Caco-2 (cell line): ENCODE data around the gene KRT85. TPM values are rescaled to one million over a fixed set of nuclear protein-coding genes. Genes with fewer than 3 reads are reported as not detected.
A peak's percentile ranks its signal among the peaks of the same experiment; 100 is the strongest.

Experiments
- BruUV-seq: library from RNA; stranded (reverse); fragments of 400-500 nt; replicated peaks from 2 replicates; lab custom pipeline; 2021; lab: Mats Ljungman, UMichigan
- CTCF ChIA-PET: fragments of 300-600 bp; sonication (Branson Sonifier 250); formaldehyde crosslinking; loops from one replicate; lab custom pipeline; 2022; ENCODE audit warnings: antibody characterized with exemption; lab: Charles Lee
- POLR2A ChIA-PET: fragments of 300-600 bp; sonication (Branson Sonifier 250); formaldehyde crosslinking; loops from one replicate; lab custom pipeline; 2022; ENCODE audit warnings: antibody characterized with exemption; lab: Charles Lee
- DNase-seq, 2 experiments: peaks; one replicate each; pipeline versions ENCODE4 v3.0.0 to v3.0.0-alpha.2; 2020 to 2022
- H3K27me3 ChIP-seq: replicated peaks from 2 replicates; pipeline ENCODE4 v1.6.0; 2011; ENCODE audit warnings: low read length; ENCODE audit not compliant: control insufficient read depth, insufficient read depth
- H3K36me3 ChIP-seq: 2 replicates; pipeline ENCODE4 v1.5.1; 2011; ENCODE audit warnings: low read length; ENCODE audit not compliant: control insufficient read depth, insufficient read depth
- H3K4me1 ChIP-seq: fragments of 250-450 bp; sonication (Bioruptor Pico); 2 replicates; pipeline ENCODE4 v1.5.1; 2020; ENCODE audit warnings: mild to moderate bottlenecking
- H3K4me3 ChIP-seq: 2 replicates; pipeline ENCODE4 v1.5.1; 2011; ENCODE audit warnings: low read depth, mild to moderate bottlenecking, control low read depth, low read length
- H3K9me3 ChIP-seq: fragments of 250-450 bp; sonication (Bioruptor Pico); 2 replicates; pipeline ENCODE4 v1.5.1; 2020; ENCODE audit warnings: mild to moderate bottlenecking, moderate library complexity
- H3K27ac Mint-ChIP-seq: one replicate; pipeline ENCODE4 v1.8.0; 2022; ENCODE audit warnings: mixed read lengths; ENCODE audit not compliant: unreplicated experiment
- H3K27me3 Mint-ChIP-seq: one replicate; pipeline ENCODE4 v1.8.0; 2022; ENCODE audit warnings: mixed read lengths; ENCODE audit not compliant: insufficient read depth, unreplicated experiment
- H3K36me3 Mint-ChIP-seq: one replicate; pipeline ENCODE4 v1.8.0; 2022; ENCODE audit warnings: mild to moderate bottlenecking, mixed read lengths; ENCODE audit not compliant: insufficient read depth, unreplicated experiment
- H3K4me1 Mint-ChIP-seq: one replicate; pipeline ENCODE4 v1.8.0; 2022; ENCODE audit warnings: low read depth, mixed read lengths; ENCODE audit not compliant: unreplicated experiment
- H3K4me3 Mint-ChIP-seq: one replicate; pipeline ENCODE4 v1.8.0; 2022; ENCODE audit warnings: mild to moderate bottlenecking, moderate library complexity, mixed read lengths; ENCODE audit not compliant: unreplicated experiment
- H3K9me3 Mint-ChIP-seq: one replicate; pipeline ENCODE4 v1.8.0; 2022; ENCODE audit warnings: mixed read lengths; ENCODE audit not compliant: unreplicated experiment
- intact Hi-C: fragments of 100-400 bp; cut with micrococcal nuclease; formaldehyde crosslinking; loops from one replicate; pipeline ENCODE4 v1.10.0; 2022; ENCODE audit not compliant: unreplicated experiment
- total RNA-seq: library from RNA; stranded (reverse); gene quantifications from 2 replicates; pipeline ENCODE4 v1.2.3, GENCODE V29; 2022
- TF ChIP-seq, protein P1 (sequence below), 2 experiments: fragments of 200-600 bp in 1 of 2; IDR thresholded peaks; 1 replicate in 1 of 2; 2 replicates in 1 of 2; pipeline versions ENCODE4 v1.5.1 to v1.8.0; 2011 to 2022; ENCODE audit warnings: antibody characterized with exemption in 1 of 2, control low read depth in 1 of 2, inconsistent platforms in 1 of 2, low read depth in 1 of 2, low read length in 1 of 2, mild to moderate bottlenecking in 1 of 2, moderate library complexity in 1 of 2; ENCODE audit not compliant: insufficient read depth in 1 of 2, severe bottlenecking in 1 of 2, unreplicated experiment in 1 of 2

KRT85 gene
- total RNA-seq, 1 experiment from 2014 or later = not detected

DNA sequence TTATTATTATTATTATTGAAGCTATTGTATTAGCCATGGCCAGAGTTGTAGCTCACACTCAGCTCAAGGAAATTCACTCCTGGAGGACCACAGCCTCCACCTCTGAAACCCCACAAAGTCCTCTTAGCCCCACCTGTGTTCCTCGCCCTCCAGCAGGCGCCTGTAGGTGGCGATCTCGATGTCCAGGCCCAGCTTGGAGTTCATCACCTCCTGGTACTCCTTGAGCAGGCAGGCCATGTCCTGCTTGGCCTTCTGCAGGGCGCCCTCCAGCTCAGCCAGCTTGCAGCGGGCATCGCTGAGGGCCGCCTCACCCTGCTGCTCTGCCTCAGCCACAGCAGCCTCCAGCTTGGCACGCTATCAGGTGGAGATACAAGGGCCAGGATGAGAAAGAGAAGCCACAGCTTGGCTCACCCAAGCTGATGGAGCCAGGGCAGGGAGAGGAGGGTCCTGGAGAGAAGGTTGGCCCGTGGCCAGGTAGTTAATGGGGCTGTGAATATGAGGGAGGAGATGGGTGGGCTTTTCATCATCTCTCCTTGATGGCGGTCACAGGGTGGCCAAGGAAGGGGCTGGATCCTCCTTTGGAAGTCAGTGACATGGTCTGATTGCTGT, 5.1 kb downstream of the KRT85 start:
- Histone ChIP-seq H3K9me3 (no peaks in the 10 kb centered on the region), H3K27me3 (no peaks in the 10 kb centered on the region), H3K36me3 (no peaks in the 10 kb centered on the region), H3K4me1 (no peaks in the 10 kb centered on the region), H3K4me3 (no peak overlapping the region)
- no peaks in the 10 kb centered on the region for H3K9me3 Mint-ChIP-seq
- ChIA-PET POLR2A (no interaction called here), CTCF (interaction anchor here (1.6 kb wide), 1 partner anchor 205 kb away, joined by 4 read pairs; no protein-coding TSS in a partner anchor)
- H3K27me3 Mint-ChIP-seq = peaks cover 4% of the 10 kb centered on the region
- TF ChIP-seq, protein P1, sequence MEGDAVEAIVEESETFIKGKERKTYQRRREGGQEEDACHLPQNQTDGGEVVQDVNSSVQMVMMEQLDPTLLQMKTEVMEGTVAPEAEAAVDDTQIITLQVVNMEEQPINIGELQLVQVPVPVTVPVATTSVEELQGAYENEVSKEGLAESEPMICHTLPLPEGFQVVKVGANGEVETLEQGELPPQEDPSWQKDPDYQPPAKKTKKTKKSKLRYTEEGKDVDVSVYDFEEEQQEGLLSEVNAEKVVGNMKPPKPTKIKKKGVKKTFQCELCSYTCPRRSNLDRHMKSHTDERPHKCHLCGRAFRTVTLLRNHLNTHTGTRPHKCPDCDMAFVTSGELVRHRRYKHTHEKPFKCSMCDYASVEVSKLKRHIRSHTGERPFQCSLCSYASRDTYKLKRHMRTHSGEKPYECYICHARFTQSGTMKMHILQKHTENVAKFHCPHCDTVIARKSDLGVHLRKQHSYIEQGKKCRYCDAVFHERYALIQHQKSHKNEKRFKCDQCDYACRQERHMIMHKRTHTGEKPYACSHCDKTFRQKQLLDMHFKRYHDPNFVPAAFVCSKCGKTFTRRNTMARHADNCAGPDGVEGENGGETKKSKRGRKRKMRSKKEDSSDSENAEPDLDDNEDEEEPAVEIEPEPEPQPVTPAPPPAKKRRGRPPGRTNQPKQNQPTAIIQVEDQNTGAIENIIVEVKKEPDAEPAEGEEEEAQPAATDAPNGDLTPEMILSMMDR (IDR thresholded peaks at IDR 0.05; ENCODE audit: insufficient read depth in 1 of 2, low read depth in 1 of 2, low read length in 1 of 2, severe bottlenecking in 1 of 2, unreplicated experiment in 1 of 2) = peak; percentile 7 to 11
- no TSS peak for BruUV-seq
- DNase-seq = peak in 1 of 2 experiments; percentile 13
- H3K27ac Mint-ChIP-seq = no peak overlapping the region
- H3K36me3 Mint-ChIP-seq = no peaks in the 10 kb centered on the region
- no peak overlapping the region for H3K4me3 Mint-ChIP-seq
- H3K4me1 Mint-ChIP-seq = no peaks in the 10 kb centered on the region
- intact Hi-C loops = no loop called here

DNA sequence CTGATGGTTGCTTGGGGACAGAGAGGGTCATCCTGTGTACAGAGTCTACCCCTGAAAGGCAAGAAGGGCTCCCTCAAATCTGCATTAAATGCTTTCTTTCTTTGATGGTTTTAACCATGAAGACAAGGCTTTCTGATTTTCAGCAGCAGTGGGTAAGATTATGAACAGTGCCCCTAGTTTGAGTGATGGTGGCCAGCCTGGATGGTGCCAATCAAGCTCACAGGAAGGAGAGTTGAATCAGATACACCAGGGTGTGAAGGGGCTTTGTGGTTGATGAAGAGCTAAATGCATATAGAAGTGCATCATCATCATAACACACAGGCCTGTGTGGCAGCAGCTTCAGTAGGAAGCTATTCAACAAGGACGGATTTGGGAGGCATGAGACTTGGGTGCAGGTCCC, 5.7 kb downstream of the KRT85 start:
- peak in 1 of 2 experiments; percentile 2 for DNase-seq
- Histone ChIP-seq H3K36me3 (no peaks in the 10 kb centered on the region), H3K9me3 (no peaks in the 10 kb centered on the region), H3K4me1 (no peaks in the 10 kb centered on the region), H3K4me3 (no peak overlapping the region), H3K27me3 (no peaks in the 10 kb centered on the region)
- no peaks in the 10 kb centered on the region for H3K4me1 Mint-ChIP-seq
- ChIA-PET POLR2A (no interaction called here), CTCF (interaction anchor here (1.1 to 1.6 kb wide), 2 partner anchors 11 to 205 kb away, joined by 3 to 4 read pairs; no protein-coding TSS in a partner anchor)
- intact Hi-C loops = no loop called here
- H3K4me3 Mint-ChIP-seq = no peak overlapping the region
- TF ChIP-seq, protein P1 (IDR thresholded peaks at IDR 0.05; ENCODE audit: insufficient read depth in 1 of 2, low read depth in 1 of 2, low read length in 1 of 2, severe bottlenecking in 1 of 2, unreplicated experiment in 1 of 2) = no peak
- peaks cover 4% of the 10 kb centered on the region for H3K27me3 Mint-ChIP-seq
- H3K36me3 Mint-ChIP-seq = no peaks in the 10 kb centered on the region
- no TSS peak for BruUV-seq
- H3K9me3 Mint-ChIP-seq = no peaks in the 10 kb centered on the region
- H3K27ac Mint-ChIP-seq = no peak overlapping the region

DNA sequence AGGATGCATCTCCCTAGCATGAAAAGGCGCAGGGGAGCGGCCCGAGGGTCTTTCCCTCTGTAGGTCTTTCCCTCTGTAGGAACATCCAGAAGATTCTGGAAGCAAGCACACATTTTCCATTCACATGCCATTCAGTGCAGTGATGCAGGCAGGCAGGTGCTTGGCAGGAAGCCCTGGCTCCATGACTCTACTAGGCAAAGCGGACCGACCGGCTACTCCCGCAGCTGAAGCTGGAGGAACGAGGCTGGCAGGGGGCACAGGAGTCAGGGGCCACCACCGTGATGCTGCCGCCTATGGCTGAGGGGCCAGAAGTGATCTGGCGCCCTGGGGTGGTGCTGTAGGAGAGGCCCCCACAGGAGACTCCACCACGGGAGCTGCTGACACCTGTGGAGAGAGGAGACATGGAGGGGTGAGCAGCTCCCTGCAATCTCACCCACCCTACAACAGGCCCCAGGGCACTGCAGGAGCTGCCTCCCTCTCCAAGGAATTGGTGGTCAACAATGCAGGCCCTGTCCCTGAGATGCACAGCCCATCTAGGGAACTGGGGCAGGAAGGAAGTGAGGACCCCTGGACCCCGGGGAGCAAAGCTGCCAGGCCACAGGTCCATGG, 6.5 kb downstream of the KRT85 start:
- no peaks in the 10 kb centered on the region for H3K27me3 ChIP-seq
- Mint-ChIP-seq H3K4me1 (no peaks in the 10 kb centered on the region), H3K27me3 (peaks cover 4% of the 10 kb centered on the region), H3K27ac (no peak overlapping the region), H3K9me3 (no peaks in the 10 kb centered on the region), H3K36me3 (no peaks in the 10 kb centered on the region), H3K4me3 (no peak overlapping the region)
- H3K4me3 ChIP-seq = no peak overlapping the region
- H3K9me3 ChIP-seq = no peaks in the 10 kb centered on the region
- no TSS peak for BruUV-seq
- TF ChIP-seq, protein P1 (IDR thresholded peaks at IDR 0.05; ENCODE audit: insufficient read depth in 1 of 2, low read depth in 1 of 2, low read length in 1 of 2, severe bottlenecking in 1 of 2, unreplicated experiment in 1 of 2) = no peak
- H3K36me3 ChIP-seq = no peaks in the 10 kb centered on the region
- DNase-seq = peak in 1 of 2 experiments; percentile 3
- no peaks in the 10 kb centered on the region for H3K4me1 ChIP-seq
- POLR2A ChIA-PET = no interaction called here
- CTCF ChIA-PET = interaction anchor here (1.1 to 1.6 kb wide), 2 partner anchors 12 to 204 kb away, joined by 3 to 4 read pairs; no protein-coding TSS in a partner anchor
- intact Hi-C loops = no loop called here
